ENCODE results near the gene KCTD15. TPM values are rescaled to one million over a fixed set of nuclear protein-coding genes. Genes with fewer than 3 reads are reported as not detected.

KCTD15 gene
- total RNA-seq, 1 donor from 2014 or later, result 61.3 TPM

GRCh38 chr19:33750587-33751435 lies 45.9 kb upstream of the KCTD15 start:
- H3K36me3 Mint-ChIP-seq (ENCODE audit: insufficient read depth), result no peaks in the 10 kb centered on the region
- H3K4me3 Mint-ChIP-seq (ENCODE audit: low read depth), result no peak overlapping the region
- no peak for TF ChIP-seq CTCF (IDR thresholded peaks at IDR 0.05; ENCODE audit: unreplicated experiment)
- no peaks in the 10 kb centered on the region for H3K4me1 Mint-ChIP-seq (ENCODE audit: low read depth)
- no peak for DNase-seq (ENCODE audit: low spot score, unreplicated experiment)
- H3K27me3 Mint-ChIP-seq, result peaks cover 7% of the 10 kb centered on the region
- H3K27ac Mint-ChIP-seq, result no peak overlapping the region
- no peaks in the 10 kb centered on the region for H3K9me3 Mint-ChIP-seq (ENCODE audit: low read depth)

GRCh38 chr19:33751436-33751770 lies 45.3 kb upstream of the KCTD15 start:
- no peak for TF ChIP-seq CTCF (IDR thresholded peaks at IDR 0.05; ENCODE audit: unreplicated experiment)
- no peaks in the 10 kb centered on the region for H3K36me3 Mint-ChIP-seq (ENCODE audit: insufficient read depth)

GRCh38 chr19:33752018-33752800 lies 44.5 kb upstream of the KCTD15 start:
- H3K27ac Mint-ChIP-seq, result no peak overlapping the region
- H3K4me3 Mint-ChIP-seq (ENCODE audit: low read depth), result no peak overlapping the region
- H3K27me3 Mint-ChIP-seq, result peaks cover 3% of the 10 kb centered on the region
- H3K9me3 Mint-ChIP-seq (ENCODE audit: low read depth), result no peaks in the 10 kb centered on the region
- no peaks in the 10 kb centered on the region for H3K36me3 Mint-ChIP-seq (ENCODE audit: insufficient read depth)
- no peaks in the 10 kb centered on the region for H3K4me1 Mint-ChIP-seq (ENCODE audit: low read depth)
- no peak for DNase-seq (ENCODE audit: low spot score, unreplicated experiment)
- no peak for TF ChIP-seq CTCF (IDR thresholded peaks at IDR 0.05; ENCODE audit: unreplicated experiment)

More at GRCh38 chr19:33751436-33751770, 45.3 kb upstream of the KCTD15 start:
- Mint-ChIP-seq H3K4me1 (ENCODE audit: low read depth) (no peaks in the 10 kb centered on the region), H3K9me3 (ENCODE audit: low read depth) (no peaks in the 10 kb centered on the region), H3K27ac (no peak overlapping the region), H3K4me3 (ENCODE audit: low read depth) (no peak overlapping the region), H3K27me3 (peaks cover 4% of the 10 kb centered on the region)
- no peak for DNase-seq (ENCODE audit: low spot score, unreplicated experiment)

- H3K4me1 Mint-ChIP-seq (ENCODE audit: low read depth), result no peaks in the 10 kb centered on the region
- TF ChIP-seq CTCF (IDR thresholded peaks at IDR 0.05; ENCODE audit: unreplicated experiment), result no peak
- no peaks in the 10 kb centered on the region for H3K9me3 Mint-ChIP-seq (ENCODE audit: low read depth)
- no peak overlapping the region for H3K4me3 Mint-ChIP-seq (ENCODE audit: low read depth)
- no peak for DNase-seq (ENCODE audit: low spot score, unreplicated experiment)
- no peak overlapping the region for H3K27ac Mint-ChIP-seq
- H3K27me3 Mint-ChIP-seq, result peaks cover 3% of the 10 kb centered on the region
- no peaks in the 10 kb centered on the region for H3K36me3 Mint-ChIP-seq (ENCODE audit: insufficient read depth)
These were observed 43.7 kb upstream of the KCTD15 start for GRCh38 chr19:33752945-33753344.

GRCh38 chr19:33754361-33754760 lies 42.3 kb upstream of the KCTD15 start:
- H3K27me3 Mint-ChIP-seq, result peaks cover 3% of the 10 kb centered on the region
- peak overlapping the region; percentile 69 for H3K27ac Mint-ChIP-seq
- no peaks in the 10 kb centered on the region for H3K36me3 Mint-ChIP-seq (ENCODE audit: insufficient read depth)
- H3K4me3 Mint-ChIP-seq (ENCODE audit: low read depth), result no peak overlapping the region
- no peaks in the 10 kb centered on the region for H3K9me3 Mint-ChIP-seq (ENCODE audit: low read depth)
- no peaks in the 10 kb centered on the region for H3K4me1 Mint-ChIP-seq (ENCODE audit: low read depth)
- TF ChIP-seq CTCF (IDR thresholded peaks at IDR 0.05; ENCODE audit: unreplicated experiment), result no peak
- no peak for DNase-seq (ENCODE audit: low spot score, unreplicated experiment)

Measured in progenitor cell of endocrine pancreas (in vitro differentiated cells).